SU-DHL-6 (cell line): ENCODE measurements around the gene RFXANK.
"Not testable (repeated sequence)": the region's sequence is repeated elsewhere in the genome, so short reads cannot be mapped to it uniquely, and the experiment has no call there.

Source experiments
- H2AFZ ChIP-seq: fragments of 200-600 bp; sonication (generic); 2 replicates; pipeline ENCODE4 v1.6.1; 2014; ENCODE audit warnings: low read depth, mild to moderate bottlenecking, moderate library complexity, mixed read lengths, antibody characterized with exemption, low read length; ENCODE audit not compliant: severe bottlenecking
- H3F3A ChIP-seq: fragments of 200-600 bp; shearing (Covaris generic); 2 replicates; pipeline ENCODE4 v1.6.0; 2016; ENCODE audit warnings: antibody characterized with exemption, mild to moderate bottlenecking; ENCODE audit not compliant: insufficient read depth
- H3K27ac ChIP-seq: fragments of 200-600 bp; sonication (generic); 2 replicates; pipeline ENCODE4 v1.5.1; 2016; ENCODE audit warnings: low read depth, mild to moderate bottlenecking, low read length, moderate library complexity, mixed read lengths
- H3K27me3 ChIP-seq: fragments of 200-600 bp; sonication (generic), shearing (Covaris generic); 2 replicates; pipeline ENCODE4 v1.6.0; 2014; ENCODE audit warnings: mild to moderate bottlenecking, low read length
- H3K36me3 ChIP-seq: fragments of 200-600 bp; sonication (generic); 2 replicates; pipeline ENCODE4 v1.6.1; 2014; ENCODE audit warnings: mild to moderate bottlenecking, low read length, mixed read lengths
- H3K4me2 ChIP-seq: fragments of 300-600, 200-600 bp; shearing (Covaris generic), sonication (generic); 2 replicates; pipeline ENCODE4 v1.6.0; 2014; ENCODE audit warnings: low read length, low read depth, mild to moderate bottlenecking; ENCODE audit not compliant: poor library complexity, severe bottlenecking
- H3K4me3 ChIP-seq: fragments of 200-600 bp; sonication (generic); 2 replicates; pipeline ENCODE4 v1.5.1; 2014; ENCODE audit warnings: antibody characterized with exemption, low read length, mild to moderate bottlenecking, mixed read lengths; ENCODE audit not compliant: insufficient read depth, poor library complexity, severe bottlenecking
- H3K79me2 ChIP-seq: fragments of 200-600 bp; sonication (generic); 2 replicates; pipeline ENCODE4 v1.6.1; 2014; ENCODE audit warnings: mild to moderate bottlenecking, low read length, moderate library complexity; ENCODE audit not compliant: insufficient read depth
- H3K9ac ChIP-seq: fragments of 200-600 bp; sonication (generic); 2 replicates; pipeline ENCODE4 v1.7.0; 2014; ENCODE audit warnings: mild to moderate bottlenecking, low read length
- H3K9me2 ChIP-seq: fragments of 200-600 bp; sonication (generic); replicated peaks from 2 replicates; pipeline ENCODE4 v1.6.1; 2014; ENCODE audit warnings: low read length; ENCODE audit not compliant: insufficient read depth
- H3K9me3 ChIP-seq: fragments of 200-600 bp; sonication (generic); 2 replicates; pipeline ENCODE4 v1.6.1; 2014; ENCODE audit warnings: low read length, mixed read lengths; ENCODE audit not compliant: insufficient read depth
- H4K20me1 ChIP-seq: fragments of 200-600 bp; sonication (generic); 2 replicates; pipeline ENCODE4 v1.6.1; 2014; ENCODE audit warnings: low read depth, mild to moderate bottlenecking, antibody characterized with exemption, low read length, moderate library complexity, mixed read lengths
- CTCF ChIP-seq: fragments of 200-600 bp; sonication (generic); IDR thresholded peaks from one replicate; pipeline ENCODE4 v1.5.1; 2017; ENCODE audit warnings: antibody characterized with exemption, mild to moderate bottlenecking, low read length, moderate library complexity; ENCODE audit not compliant: insufficient read depth, poor library complexity, severe bottlenecking
- EZH2phosphoT487 ChIP-seq: fragments of 200-600 bp; sonication (generic), shearing (Covaris generic); conservative IDR thresholded peaks from 2 replicates; pipeline ENCODE4 v1.6.1; 2018; ENCODE audit warnings: mild to moderate bottlenecking, antibody characterized with exemption, low read length, moderate library complexity, mixed read lengths

The RFXANK gene

DNA sequence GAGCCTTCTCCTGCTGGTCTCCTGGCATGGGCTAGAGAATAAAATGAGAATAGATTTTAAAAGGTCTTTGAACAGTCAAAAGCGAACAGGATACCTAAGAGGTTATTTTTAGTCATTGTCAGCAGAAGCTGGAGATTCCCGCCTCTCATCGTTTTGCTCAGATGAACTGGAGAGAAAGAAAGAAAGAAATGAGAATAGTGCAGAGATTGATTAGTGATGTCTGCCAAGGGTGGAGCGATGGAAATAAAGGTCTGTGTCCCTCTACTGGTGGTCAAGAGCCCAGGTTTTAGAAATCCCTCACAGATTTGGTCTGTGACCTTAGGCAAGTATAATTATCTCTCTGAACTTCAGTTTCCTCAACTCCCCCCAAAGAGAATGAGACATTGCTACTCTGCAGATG lies 25.0 kb downstream of the RFXANK start:
- H3K36me3 ChIP-seq, result no peaks in the 10 kb centered on the region
- H2AFZ ChIP-seq, result no peak overlapping the region
- TF ChIP-seq EZH2phosphoT487 (no peak), CTCF (no peak)
- no peaks in the 10 kb centered on the region for H4K20me1 ChIP-seq
- no peak overlapping the region for H3K4me3 ChIP-seq
- H3K4me2 ChIP-seq, result no peak overlapping the region
- no peaks in the 10 kb centered on the region for H3K79me2 ChIP-seq
- H3K9me2 ChIP-seq, result no peaks in the 10 kb centered on the region
- H3F3A ChIP-seq, result no peaks in the 10 kb centered on the region
- H3K27me3 ChIP-seq, result no peaks in the 10 kb centered on the region
- no peak overlapping the region for H3K9ac ChIP-seq
- no peak overlapping the region for H3K27ac ChIP-seq
- no peaks in the 10 kb centered on the region for H3K9me3 ChIP-seq

DNA sequence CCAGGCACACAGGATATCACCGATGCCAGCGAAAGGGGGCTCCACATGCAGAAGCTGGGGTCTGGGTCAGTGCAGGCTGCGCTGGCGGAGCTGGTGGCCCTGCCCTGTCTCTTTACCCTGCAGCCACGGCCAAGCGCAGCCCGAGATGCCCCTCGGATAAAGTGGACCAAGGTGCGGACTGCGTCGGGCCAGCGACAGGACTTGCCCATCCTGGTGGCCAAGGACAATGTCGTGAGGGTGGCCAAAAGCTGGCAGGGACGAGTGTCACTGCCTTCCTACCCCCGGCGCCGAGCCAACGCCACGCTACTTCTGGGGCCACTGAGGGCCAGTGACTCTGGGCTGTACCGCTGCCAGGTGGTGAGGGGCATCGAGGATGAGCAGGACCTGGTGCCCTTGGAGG lies 26.9 kb downstream of the RFXANK start:
- Histone ChIP-seq H3K27ac (no peak overlapping the region), H4K20me1 (no peaks in the 10 kb centered on the region)
- TF ChIP-seq CTCF, result no peak

GRCh38 chr19:19221000-19221399 lies 28.9 kb downstream of the RFXANK start:
- not testable (repeated sequence) for H2AFZ ChIP-seq, H3K27ac ChIP-seq, H3K36me3 ChIP-seq, H3K27me3 ChIP-seq, H3K79me2 ChIP-seq, H4K20me1 ChIP-seq, H3K9me3 ChIP-seq, H3K4me3 ChIP-seq, H3K9me2 ChIP-seq, H3K4me2 ChIP-seq, H3K9ac ChIP-seq, H3F3A ChIP-seq

More for the DNA sequence above, 26.9 kb downstream of the RFXANK start:
- H3K36me3 ChIP-seq, result no peaks in the 10 kb centered on the region
- no peak overlapping the region for H3K9ac ChIP-seq
- H3K79me2 ChIP-seq, result no peaks in the 10 kb centered on the region
- no peak overlapping the region for H3K4me2 ChIP-seq
- no peaks in the 10 kb centered on the region for H3F3A ChIP-seq
- no peak overlapping the region for H2AFZ ChIP-seq
- no peaks in the 10 kb centered on the region for H3K9me3 ChIP-seq
- H3K4me3 ChIP-seq, result no peak overlapping the region
- H3K9me2 ChIP-seq, result no peaks in the 10 kb centered on the region
- no peaks in the 10 kb centered on the region for H3K27me3 ChIP-seq

DNA sequence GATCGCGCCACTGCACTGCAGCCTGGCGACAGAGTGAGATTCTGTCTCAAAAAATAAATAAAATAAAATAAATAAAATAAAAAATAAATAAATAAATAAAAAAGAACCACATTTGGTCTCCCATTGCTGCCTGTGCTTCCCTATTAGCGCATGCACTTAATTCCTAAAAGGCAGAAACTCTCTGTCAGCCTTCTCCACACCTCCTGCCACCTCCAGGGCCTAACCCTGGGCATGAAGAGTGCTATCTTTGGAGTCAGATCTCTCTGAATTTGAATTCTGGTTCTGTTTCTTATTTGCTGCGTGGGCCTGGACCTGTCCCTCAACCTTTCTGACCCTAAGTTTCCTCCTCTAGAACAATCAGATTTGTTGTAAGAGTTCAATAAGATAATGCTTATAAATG lies 31.0 kb downstream of the RFXANK start:
- Histone ChIP-seq H3K4me2 (no peak overlapping the region), H3K36me3 (no peaks in the 10 kb centered on the region), H3K9ac (no peak overlapping the region), H3K27me3 (no peaks in the 10 kb centered on the region), H3K4me3 (no peak overlapping the region), H3F3A (no peaks in the 10 kb centered on the region), H4K20me1 (no peaks in the 10 kb centered on the region), H2AFZ (no peak overlapping the region), H3K79me2 (no peaks in the 10 kb centered on the region), H3K27ac (no peak overlapping the region), H3K9me2 (no peaks in the 10 kb centered on the region), H3K9me3 (no peaks in the 10 kb centered on the region)
- TF ChIP-seq EZH2phosphoT487 (no peak), CTCF (no peak)
